Right renal pelvis (tissue), 4 donors: ENCODE data around the gene ERC2. TPM values are rescaled to one million over a fixed set of nuclear protein-coding genes. Genes with fewer than 3 reads are reported as not detected.
A peak's percentile ranks its signal among the peaks of the same experiment; 100 is the strongest.

Experiments
- DNase-seq, 4 donors: peaks; one replicate each; pipeline ENCODE4 v3.0.0-alpha.2; 2013; ENCODE audit warnings: low read depth in 4 of 4, low spot score in 3 of 4, missing footprints in 1 of 4
- polyA plus RNA-seq, 4 donors: library from polyadenylated mRNA; unstranded; fragments of 120-200 nt; gene quantifications; one replicate each; pipeline ENCODE4 v1.2.1, GENCODE V29; 2013; ENCODE audit not compliant: insufficient read length in 4 of 4

Gene ERC2
- polyA plus RNA-seq, 4 donors = 2.3 to 3.4 (median 3.0) TPM

GRCh38 chr3:55904716-55905115, 563.6 kb downstream of the ERC2 start:
- DNase-seq = no peak

GRCh38 chr3:55903680-55904079, 564.6 kb downstream of the ERC2 start:
- DNase-seq = no peak

DNA sequence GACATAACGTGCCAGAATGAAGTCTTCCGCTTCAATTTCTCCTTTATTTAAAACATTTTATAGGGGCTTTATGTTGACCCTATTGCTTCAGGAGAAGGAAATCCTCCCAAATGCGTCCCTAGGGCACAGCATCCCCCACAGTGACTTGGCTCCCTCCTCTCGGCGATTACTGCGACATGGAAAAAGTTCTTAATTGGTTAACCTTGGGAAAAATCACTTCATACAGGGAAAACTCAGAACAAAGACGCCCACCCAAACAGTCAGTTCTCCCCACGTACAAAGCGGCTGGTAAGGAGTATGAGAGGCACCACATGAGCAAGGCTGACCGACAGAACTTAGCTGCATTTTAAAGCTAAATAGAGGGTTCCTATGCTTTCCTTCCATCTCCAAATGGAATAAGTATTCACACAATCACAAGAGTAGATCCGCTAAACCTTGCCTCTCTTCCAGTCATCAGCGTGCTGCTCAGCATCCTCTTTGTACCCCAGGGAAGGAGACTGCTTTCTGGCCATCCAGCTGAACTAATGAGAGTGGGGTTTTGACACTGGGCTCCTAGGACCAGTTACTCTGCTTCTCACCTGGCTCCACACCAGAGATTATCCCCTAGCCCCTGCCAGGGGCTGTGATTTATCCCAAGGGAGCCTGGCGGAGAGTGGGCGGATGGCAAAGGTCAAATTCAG, 565.9 kb downstream of the ERC2 start:
- no peak for DNase-seq

DNA sequence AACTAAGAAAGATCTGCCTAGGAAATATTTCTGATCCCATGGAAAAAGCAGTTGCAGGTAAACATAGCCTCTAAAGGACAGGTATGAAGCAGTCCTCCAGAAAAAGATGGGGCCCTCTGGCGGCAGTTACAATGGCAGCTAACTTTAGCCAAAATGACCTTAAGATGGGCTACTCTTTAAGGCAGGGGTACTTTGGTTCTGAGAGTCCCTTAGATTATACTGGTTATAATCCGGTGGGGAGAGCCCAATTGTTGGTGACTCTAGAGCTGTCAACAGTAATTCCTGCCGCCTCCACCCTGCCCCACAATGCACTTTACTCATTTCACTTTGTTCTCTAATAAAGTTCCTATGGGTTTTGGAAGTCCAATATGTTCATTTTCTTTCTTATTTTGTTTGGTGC, 568.4 kb downstream of the ERC2 start:
- DNase-seq = no peak

GRCh38 chr3:55897573-55898224, 570.6 kb downstream of the ERC2 start:
- DNase-seq = peak in 2 of 4 donors; percentile 22 to 32

DNA sequence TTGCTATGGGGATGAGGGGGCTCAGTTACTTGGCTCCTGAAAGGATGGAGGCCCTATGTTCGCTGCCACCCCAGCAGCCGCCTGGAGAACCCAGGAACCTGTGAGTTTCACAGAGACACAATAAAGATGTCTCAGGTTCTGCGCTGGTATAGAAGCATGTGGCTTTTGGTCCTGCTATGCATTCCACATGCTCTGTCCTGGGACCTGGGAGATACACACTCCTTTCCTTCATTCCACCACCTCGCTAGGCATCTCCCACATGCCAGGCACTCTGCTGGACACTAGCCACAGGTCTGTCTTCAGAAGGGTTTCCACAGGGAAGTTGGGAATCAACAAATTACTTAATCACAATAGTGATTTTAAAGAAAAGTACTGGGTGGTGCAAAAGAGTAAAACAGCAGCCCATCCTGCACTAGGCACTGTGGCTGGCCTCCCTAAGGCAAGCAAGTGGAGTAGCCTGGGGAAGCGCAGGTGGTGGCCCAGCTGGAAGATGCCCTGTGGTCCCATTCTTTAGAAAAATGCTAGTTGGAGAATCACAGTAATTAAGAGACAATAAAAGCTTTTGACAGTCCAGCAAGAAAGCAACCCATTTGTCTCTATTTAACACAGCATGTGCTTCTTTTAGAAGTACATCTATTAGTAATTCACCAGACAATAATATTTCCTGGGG, 572.2 kb downstream of the ERC2 start:
- DNase-seq = no peak

DNA sequence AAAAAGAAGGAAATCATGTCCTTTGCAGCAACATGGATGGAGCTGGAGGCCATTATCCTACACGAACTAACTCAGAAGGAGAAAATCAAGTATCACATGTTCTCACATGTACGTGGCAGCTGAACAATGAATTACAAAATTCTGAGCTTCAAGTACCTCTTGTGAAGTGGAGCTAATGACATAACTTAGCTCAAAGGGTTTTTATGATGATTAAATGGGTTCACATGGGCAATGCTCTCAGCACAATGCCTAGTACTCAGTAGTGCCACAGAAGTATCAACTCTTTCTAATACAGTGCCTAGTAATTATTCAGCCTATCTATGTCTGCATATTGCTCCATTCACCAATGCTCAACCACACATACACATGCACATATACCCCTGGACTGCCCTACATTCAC, 573.7 kb downstream of the ERC2 start:
- no peak for DNase-seq

GRCh38 chr3:55893045-55893664, 575.1 kb downstream of the ERC2 start:
- no peak for DNase-seq

DNA sequence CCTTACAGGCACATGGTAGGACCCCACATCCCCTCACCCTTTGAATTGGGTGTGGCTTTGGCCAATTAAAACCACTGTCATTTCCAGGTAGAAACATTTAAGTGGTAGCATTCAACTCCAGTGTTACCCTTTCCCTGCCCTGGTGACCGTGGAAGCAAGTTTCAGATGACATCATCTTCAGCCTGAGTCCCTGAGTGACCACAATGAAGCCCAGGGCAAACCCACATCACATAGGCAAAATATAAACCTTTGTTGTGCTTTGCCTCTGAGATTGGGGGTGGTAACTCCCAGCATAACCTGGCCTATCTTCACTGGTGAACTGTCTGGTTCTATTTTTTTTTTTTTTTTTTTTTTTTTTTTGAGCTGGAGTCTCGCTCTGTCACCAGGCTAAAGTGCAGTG, 577.2 kb downstream of the ERC2 start:
- no peak for DNase-seq

GRCh38 chr3:55888282-55888885, 579.9 kb downstream of the ERC2 start:
- DNase-seq = no peak

DNA sequence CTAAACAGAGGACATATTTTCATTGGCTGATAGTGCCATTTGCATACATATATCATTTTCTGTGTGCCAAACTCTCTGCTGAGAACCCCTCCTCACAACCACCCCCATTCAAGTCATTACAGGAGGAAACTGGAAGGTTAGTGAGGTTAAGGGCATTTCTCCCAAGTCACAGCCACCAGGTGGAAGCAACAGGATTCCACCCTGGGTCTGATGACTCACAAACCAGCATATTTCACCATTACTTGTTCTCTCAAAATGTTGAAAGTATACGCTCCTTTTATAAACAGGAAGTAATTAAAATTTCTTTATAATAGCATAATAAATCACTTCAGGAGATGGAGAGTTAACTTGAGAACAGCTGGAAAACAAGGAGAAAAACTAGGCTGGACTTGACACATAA, 582.5 kb downstream of the ERC2 start:
- DNase-seq = peak in 2 of 4 donors; percentile 7 to 10

- no peak for DNase-seq
Observed at GRCh38 chr3:55884491-55885285, 583.6 kb downstream of the ERC2 start.

- no peak for DNase-seq
Observed at GRCh38 chr3:55884066-55884465, 584.2 kb downstream of the ERC2 start.

DNA sequence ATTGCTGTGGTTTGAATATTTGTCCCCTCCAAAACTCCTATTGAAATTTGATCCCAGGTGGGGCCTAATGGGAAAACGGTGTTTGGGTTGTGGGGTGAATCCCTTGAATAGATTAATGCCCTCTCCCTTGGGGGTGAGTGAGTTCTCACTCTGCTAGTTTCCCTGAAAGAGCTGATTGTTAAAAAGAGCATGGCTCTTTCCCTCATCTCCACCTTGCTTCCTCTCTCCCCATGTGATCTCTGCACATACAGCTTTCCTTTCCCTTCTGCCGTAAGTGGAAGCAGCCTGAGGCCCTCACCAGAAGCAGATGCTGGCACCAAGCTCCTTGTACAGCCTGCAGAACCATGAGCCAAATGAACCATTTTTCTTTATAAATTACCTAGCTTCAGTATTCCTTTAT, 586.3 kb downstream of the ERC2 start:
- DNase-seq = no peak

DNA sequence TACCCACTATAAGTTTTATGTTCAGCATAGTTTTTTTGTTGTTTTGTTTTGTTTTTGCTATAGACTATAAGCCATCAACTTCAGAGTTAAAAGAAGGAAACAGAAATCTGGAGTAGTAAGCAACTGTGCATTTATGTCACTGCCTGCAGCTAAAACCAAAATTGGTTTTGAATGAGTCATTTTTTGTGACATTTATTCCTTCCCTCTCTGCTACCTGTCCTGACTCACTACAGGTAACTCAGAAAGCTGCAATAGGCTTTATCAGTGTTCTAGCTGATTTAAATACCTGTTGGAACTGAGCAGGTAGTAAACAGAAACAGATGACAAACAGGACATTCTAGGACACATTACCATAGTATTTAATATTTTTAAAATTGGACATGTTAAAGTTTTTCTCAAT, 587.9 kb downstream of the ERC2 start:
- no peak for DNase-seq

GRCh38 chr3:55879901-55880331, 588.4 kb downstream of the ERC2 start:
- no peak for DNase-seq

GRCh38 chr3:55877703-55878102, 590.6 kb downstream of the ERC2 start:
- DNase-seq = no peak

DNA sequence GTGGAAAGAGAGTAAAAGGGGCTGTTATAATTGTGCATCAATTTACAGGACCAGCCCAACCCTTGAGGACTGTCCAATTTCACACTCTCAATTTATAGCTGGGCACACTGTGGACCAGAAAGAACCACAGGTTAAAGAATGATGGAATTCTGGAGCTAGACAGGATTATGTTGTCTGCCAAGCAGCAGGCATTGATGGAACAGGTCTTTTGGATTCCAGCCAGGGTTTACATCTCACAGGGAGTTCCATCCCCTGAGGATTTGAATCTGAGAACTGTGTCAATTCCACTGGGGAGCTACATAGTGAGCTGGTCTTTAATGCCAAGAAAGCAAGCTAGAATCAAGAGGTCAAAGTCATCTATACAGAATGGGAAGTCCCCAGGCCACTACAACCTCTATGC, 591.7 kb downstream of the ERC2 start:
- no peak for DNase-seq

DNA sequence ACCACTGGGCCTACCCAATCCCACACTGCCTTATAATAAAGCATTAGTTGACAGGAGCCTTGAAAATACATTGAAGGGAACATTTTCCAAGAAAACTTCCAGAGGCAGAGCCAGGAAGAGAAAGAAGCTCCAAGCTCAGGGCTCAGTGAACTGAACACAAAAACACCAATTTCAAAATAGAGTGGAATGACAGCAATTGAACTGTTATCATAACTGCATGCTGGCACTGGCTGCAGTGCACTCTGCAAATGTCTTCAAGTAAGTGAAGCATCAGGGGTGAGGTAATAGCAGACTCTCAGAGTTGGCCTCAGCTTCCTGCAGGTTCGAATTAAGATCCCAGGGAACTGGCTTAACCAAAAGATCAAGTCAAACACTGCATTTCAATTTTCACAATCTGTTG, 593.2 kb downstream of the ERC2 start:
- DNase-seq = no peak

GRCh38 chr3:55873523-55874254, 594.6 kb downstream of the ERC2 start:
- no peak for DNase-seq
